Epidermal melanocyte (primary cell): ENCODE data around the gene APBA1.
"Not testable (repeated sequence)": the region's sequence is repeated elsewhere in the genome, so short reads cannot be mapped to it uniquely, and the experiment has no call there.

ENCODE experiments used
- DNase-seq: peaks from one replicate; pipeline ENCODE4 v3.0.0; 2011; ENCODE audit warnings: low spot score; ENCODE audit not compliant: insufficient read length

Gene APBA1

GRCh38 chr9:69609156-69609555 is 63.0 kb downstream of the APBA1 start:
- DNase-seq: no peak

DNA sequence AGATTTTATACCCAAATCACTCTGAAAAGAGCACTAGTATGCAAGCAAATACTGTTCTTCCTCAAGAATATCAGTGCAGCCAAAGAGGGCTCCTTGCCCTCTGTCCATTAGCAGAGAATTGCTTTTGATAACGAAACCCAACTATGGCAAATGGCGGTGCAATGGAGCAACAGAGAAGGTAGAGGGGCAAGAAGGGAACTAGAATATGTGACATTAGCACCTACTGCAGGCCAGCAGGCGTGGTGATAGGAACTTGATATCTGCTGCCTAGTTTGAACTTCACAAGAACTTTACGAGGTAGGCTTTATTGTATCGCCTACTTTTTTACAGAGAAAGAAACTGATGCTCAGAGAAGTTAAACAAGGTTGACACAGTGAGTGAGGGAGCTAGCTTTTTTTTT is 66.1 kb downstream of the APBA1 start:
- DNase-seq: no peak

- DNase-seq: no peak
Observed at GRCh38 chr9:69605406-69605805, 66.8 kb downstream of the APBA1 start.

GRCh38 chr9:69604568-69605219 is 67.5 kb downstream of the APBA1 start:
- DNase-seq: no peak

- no peak for DNase-seq
Observed at GRCh38 chr9:69603656-69604055, 68.5 kb downstream of the APBA1 start.

- no peak for DNase-seq
Observed at GRCh38 chr9:69602773-69603172, 69.4 kb downstream of the APBA1 start.

- DNase-seq: no peak
Observed at GRCh38 chr9:69601698-69602097, 70.5 kb downstream of the APBA1 start.

- no peak for DNase-seq
Observed at GRCh38 chr9:69600314-69601047, 71.7 kb downstream of the APBA1 start.

DNA sequence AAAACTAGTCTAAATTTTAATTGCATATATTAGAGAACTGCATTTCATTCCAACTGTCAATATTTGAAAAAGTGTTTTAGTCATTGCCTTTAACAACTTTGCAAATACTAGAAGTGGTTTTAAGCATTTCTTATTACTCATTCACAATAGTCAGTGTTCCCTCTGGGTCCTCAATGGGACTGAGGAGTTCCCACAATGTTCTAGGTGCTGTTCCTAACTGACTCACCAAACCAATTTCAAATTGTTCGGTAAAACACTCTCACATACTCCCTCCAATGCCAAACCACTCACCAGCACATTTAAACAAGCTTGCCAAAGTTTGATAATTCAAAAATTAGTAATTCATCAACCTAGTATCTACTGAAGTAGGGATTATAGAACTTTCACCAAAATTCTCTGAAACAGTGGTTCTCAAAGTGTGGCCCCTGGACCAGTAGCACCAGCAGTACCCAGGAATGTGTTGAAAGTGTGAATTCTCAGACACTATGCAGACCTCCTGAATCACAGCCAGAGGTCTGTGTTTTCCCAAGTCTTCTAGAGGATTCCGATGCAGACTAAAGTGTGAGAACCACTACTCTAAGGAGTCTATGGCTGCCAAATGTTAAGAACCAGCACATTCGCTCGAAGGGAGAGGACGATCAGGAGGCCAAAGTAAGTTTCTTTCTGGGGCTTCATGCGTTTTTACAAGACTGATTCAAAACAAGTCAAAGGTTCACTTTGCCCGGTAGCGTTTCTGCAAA is 72.8 kb downstream of the APBA1 start:
- DNase-seq: no peak

DNA sequence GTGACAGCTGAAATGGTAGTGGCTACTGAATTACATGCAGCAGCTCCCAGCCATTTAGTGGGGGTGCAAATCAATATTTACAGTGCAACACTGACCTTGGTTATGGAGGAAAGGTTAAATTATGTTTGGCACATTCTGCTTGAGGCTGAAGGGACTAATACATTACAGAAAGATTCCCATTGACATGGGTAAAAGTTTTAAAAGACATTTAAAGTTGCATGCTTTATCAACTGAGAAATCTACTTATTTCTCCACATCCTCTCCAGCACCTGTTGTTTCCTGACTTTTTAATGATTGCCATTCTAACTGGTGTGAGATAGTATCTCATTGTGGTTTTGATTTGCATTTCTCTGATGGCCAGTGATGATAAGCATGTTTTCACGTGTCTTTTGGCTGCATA is 75.3 kb downstream of the APBA1 start:
- DNase-seq: not testable (repeated sequence)

- DNase-seq: no peak
Observed at GRCh38 chr9:69594180-69594579, 78.0 kb downstream of the APBA1 start.

GRCh38 chr9:69593756-69594155 is 78.4 kb downstream of the APBA1 start:
- no peak for DNase-seq

DNA sequence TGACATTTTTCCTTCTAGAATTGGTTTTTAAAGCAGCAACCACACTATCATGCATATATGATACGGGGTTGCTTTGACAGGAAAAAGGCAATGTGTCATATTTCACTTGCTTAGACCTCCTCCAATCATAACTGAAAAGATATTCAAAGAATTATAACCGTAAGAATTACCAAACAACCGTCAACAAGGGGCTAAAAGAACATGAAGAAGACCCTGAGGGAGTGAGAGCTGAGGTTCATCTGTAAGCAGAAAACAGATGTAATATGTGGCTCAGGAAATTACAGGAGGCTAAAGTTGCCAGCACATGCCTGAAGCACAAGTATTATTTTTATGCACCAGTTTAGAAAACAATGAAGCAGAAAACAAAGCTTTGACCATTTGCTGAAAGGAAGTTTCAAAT is 78.9 kb downstream of the APBA1 start:
- DNase-seq: no peak

GRCh38 chr9:69590266-69590665 is 81.9 kb downstream of the APBA1 start:
- no peak for DNase-seq

- DNase-seq: no peak
Observed at GRCh38 chr9:69589156-69589555, 83.0 kb downstream of the APBA1 start.

DNA sequence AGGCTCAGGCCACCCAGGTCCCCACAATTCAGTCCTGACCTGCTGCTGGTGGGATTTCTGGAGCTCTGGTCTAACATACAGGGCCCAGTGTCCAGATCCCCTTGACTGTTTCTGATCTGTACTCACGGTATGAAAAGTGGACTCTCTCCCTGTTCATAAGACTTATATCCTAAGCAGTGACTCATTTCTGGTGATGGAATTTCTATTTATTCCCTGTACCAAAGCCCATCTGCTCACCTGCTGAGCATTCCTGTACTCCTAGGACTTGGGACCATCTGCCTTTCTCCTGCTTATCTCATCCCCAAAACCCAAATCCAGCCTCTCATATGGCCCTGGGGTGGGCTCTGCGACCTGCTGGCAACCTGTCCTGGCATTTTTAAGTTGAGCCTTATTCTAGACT is 86.6 kb downstream of the APBA1 start:
- DNase-seq: no peak

GRCh38 chr9:69584759-69585158 is 87.4 kb downstream of the APBA1 start:
- no peak for DNase-seq

DNA sequence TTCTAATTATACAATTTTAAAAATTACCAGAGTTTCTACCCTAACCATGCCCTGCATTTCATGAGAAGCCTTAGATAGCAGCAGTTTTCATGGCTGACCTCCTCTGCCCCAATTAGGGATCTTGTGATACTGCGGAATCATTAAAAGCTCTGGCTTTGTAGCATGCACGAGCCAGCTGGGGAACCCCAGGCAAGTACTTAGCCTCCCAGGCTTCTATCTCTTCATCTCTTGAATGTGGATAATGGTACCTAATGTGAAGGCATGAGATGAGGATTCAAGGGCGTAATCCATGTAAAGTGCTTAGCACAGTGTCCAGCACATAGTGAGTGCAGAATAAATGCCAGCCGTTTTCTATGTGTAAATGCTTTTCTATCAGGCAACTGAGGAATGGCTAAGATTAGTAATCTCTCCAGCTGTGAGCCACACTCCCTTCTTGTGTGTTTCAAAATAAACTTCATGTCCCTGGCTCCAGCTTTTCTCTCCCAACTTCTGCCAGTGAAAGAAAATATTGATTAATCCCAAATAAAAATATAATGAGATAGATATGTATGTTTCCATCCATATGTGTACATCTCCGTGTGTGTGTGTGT is 88.4 kb downstream of the APBA1 start:
- DNase-seq: no peak

GRCh38 chr9:69582544-69583297 is 89.5 kb downstream of the APBA1 start:
- DNase-seq: no peak

GRCh38 chr9:69582018-69582417 is 90.2 kb downstream of the APBA1 start:
- no peak for DNase-seq

DNA sequence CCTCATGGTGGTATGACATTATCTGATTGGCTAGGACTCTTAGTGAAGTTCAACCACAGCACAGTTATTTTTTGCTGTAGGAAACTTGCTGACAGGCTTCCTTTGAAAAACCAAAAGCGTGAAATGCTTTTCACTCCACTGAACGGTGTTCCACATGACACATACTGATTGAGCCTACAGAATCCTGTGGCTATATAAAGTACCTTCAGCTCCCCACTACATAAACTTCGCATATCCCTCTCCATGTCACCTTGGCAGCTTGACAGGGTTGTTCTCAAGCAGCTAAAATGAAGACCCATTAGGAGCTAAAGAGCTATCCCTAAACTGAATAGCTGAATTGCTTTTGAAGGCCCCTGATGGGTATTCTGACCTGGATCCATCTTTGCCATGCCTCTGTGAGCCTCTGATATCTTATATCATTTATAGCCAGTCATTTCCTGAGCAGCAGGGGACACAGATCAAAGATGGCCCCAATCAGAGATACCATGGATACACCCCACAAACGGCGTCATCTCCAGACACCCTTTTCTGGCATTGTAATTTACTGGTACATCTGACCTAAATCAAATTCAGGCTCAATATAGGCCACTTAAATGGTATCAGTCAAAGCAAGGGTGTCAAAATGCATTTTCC is 91.5 kb downstream of the APBA1 start:
- DNase-seq: no peak
